Keratinocyte (primary cell): ENCODE data around the gene SETD2.
"Not testable (repeated sequence)": the region's sequence is repeated elsewhere in the genome, so short reads cannot be mapped to it uniquely, and the experiment has no call there.

Experiments
- CTCF ChIP-seq, 3 experiments: IDR thresholded peaks in 1 of 3; conservative IDR thresholded peaks in 1 of 3; optimal IDR thresholded peaks in 1 of 3; 2 replicates in 2 of 3; 3 replicates in 1 of 3; pipeline versions ENCODE3 to v1.5.1; 2011; ENCODE audit warnings: low read length in 3 of 3, mild to moderate bottlenecking in 3 of 3, moderate library complexity in 2 of 3, control low read depth in 1 of 3, inconsistent platforms in 1 of 3; ENCODE audit not compliant: insufficient read depth in 2 of 3; ENCODE audit errors: extremely low read depth in 1 of 3
- EZH2 ChIP-seq: IDR thresholded peaks from one replicate; pipeline ENCODE4 v1.6.1; 2012; ENCODE audit warnings: inconsistent platforms, mild to moderate bottlenecking, low read length, moderate library complexity

DNA sequence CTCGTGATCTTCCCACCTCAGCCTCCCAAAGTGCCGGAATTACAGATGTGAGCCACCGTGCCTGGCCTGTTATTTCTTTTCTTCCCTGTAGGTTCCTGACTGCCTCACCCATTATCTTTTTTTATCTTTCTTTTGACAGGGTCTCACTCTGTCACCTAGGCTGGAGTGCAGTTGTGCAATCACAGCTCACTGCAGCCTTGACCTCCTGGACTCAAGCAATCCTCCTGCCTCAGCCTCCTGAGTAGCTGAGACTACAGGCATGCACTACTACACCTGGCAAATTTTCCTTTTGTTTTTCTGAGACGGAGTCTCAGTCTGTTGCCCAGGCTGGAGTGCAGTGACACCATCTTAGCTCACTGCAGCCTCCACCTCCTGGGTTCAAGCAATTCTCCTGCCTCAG lies 17.8 kb upstream of the SETD2 start:
- TF ChIP-seq CTCF (optimal IDR thresholded peaks at IDR 0.05 in 1 of 3, IDR thresholded peaks at IDR 0.05 in 1 of 3, conservative IDR thresholded peaks at IDR 0.05 in 1 of 3; ENCODE audit: extremely low read depth in 1 of 3, insufficient read depth in 2 of 3, low read length in 3 of 3); EZH2: not testable (repeated sequence)
